ENCODE data around the gene RGP1. TPM values are rescaled to one million over a fixed set of nuclear protein-coding genes. Genes with fewer than 3 reads are reported as not detected.
A peak's percentile ranks its signal among the peaks of the same experiment; 100 is the strongest.

The RGP1 gene
- polyA plus RNA-seq, 3 donors, result 28.7 to 31.8 (median 31.1) TPM

DNA sequence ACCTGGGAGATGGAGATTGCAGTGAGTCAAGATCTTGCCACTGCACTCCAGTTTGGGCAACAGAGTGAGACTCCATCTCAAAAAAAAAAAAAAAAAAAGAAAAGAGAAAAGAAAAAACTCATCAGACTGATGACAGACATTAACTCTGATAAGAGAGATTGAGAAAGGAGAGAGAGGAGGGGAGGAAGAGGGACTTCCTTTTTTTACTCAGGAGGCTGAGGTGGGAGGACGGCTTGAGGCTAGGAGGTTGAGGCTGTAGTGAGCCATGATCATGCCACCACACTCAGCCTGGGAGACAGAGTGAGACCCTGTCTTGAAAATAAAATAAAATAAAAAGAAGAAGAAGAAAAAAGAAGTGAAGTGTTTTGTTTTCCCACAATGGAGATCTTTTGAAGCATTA, 14.7 kb downstream of the RGP1 start:
- DNase-seq, result no peak

DNA sequence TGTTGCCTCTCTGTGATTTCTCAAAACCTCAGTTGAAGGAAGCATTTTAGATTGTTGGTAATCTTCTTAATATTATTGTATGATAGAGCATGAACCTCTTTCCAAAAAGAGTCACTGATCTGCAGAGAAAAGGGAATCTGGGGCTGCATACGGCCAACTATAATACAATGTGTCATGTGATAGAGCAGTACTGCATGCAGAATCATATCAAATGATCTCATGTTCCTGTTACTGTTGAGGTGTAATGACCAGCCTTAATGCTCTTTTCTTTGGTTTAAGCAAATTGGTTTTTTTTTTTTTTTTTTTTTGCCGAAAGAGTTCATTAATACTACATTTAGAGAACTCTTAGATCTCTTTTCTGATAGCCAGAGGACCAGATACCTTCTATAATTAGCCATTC, 17.9 kb downstream of the RGP1 start:
- no peak for DNase-seq

DNA sequence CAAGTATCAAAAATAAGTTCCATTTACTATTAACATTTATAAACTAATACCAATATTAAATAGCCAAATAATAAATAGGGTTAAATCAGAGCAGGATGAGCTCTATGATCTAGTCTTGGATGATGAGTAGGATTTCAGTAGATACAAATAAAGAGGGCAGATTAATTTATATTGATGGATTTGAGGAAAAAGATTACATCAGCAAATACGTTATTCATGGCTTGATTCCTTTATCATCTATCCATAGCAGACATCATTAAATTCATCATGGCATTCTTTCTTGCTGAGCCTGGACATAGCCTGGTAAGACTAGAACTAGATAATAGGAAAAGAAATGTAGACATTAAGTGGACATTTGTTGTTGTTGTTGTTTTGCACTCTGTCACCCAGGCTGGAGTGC, 18.4 kb downstream of the RGP1 start:
- no peak for DNase-seq

DNA sequence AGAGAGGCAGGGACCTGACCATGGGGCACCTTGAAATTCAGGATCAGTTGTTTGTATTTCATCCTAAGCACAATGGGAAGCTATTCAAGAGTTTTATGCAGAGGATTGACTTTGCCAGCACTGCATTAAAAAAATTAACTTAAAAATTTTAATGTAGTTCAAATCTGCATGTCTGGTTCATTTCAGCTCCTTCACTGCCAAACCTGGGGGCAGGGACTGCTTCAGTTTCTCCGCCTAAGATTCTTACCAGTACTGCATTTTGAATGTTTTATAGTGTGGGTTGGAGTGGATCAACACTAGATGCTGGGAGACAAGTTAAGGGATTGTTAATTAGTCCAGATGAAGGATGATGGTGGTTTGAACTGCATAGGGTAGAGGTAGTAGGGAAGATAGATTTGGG, 20.7 kb downstream of the RGP1 start:
- DNase-seq, result no peak

DNA sequence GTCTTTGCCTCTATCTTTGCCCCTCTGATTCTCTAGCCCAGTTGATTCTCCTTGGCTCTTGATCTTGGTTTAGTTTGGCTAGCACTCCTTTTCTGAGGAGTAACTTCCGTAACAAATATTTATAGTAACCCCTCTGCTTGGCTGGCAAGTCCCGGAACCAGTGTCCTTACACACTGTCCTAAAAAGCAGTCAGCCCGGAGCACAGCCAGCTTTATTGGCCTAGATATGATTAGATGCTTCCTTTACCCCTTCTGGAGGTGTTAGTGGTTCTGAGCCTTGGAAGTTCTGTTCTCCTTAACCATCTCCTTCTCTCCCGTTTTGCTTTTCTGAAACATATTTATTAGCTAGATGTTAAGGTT, 22.0 kb downstream of the RGP1 start:
- no peak for DNase-seq

DNA sequence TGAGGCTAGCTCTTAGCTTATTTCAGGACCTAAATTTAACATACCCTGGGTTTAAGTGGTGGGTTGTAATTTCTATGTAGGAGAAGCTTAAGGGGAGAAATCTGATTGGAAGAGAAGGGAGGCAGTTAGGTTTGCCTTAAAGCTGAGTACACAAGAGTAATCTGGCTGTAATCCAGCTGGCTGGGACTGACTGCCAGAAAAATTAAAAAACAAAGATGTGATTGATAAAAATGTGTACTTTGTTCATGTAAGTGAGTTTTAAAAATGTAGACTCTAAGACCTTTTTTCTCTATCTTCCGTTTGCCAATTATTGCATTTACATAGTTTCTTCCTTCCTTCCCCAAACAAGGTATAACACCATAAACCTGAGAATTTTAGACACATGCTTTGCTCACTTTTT, 22.4 kb downstream of the RGP1 start:
- DNase-seq, result no peak

DNA sequence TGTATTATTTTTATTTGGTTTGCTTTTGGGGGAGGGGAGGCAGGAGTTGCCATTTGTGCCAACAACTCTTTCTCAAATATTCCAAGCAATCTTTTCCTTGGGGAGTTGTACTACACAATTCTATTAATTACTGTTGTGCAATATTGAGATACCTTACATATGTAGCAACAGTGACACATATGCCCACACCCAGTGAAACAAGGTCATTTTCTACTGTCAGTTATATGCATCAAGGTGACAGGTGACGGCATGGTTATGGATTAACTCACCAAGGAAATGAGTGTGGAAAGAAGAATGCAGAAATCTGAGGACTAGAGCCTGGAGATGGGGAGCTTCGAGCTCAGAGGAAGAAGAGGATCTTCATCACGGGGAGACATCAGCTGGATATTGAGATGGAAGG, 22.9 kb downstream of the RGP1 start:
- DNase-seq, result no peak

DNA sequence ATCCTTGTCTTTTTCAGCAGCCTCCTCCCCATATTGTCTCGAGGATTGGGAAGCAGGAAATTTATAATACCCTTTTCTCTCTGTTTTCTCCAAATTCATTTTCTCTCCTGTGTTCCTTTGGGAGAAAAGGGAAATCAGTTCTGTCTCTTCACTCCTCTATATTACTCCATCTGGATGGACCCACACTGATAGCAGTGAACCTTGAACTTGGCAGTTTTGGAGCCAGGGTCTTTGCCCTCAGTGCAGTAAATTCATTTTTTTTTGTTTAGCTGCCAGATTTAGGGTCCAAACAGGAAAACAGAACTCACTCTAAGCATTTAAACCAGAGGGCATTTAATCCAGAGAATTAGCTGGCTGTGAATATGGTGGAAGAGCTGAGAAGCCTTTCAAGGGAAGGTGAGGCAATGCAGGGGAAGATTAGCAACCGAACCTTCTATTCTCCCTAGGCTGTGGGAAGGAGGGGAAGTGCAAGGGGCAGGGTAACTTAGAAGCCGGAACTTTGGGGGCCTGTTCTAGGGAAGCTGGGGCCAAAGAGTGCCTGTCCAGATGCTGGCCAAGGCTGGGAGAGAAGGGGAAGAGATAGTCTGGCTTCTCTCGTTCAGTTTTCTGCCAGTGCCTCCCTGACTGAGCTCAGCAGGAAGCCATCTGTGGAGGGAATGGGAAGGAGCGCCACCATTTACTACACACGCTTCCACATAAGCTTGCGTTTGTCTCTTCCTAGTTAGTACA, 26.0 kb downstream of the RGP1 start:
- DNase-seq, result no peak

DNA sequence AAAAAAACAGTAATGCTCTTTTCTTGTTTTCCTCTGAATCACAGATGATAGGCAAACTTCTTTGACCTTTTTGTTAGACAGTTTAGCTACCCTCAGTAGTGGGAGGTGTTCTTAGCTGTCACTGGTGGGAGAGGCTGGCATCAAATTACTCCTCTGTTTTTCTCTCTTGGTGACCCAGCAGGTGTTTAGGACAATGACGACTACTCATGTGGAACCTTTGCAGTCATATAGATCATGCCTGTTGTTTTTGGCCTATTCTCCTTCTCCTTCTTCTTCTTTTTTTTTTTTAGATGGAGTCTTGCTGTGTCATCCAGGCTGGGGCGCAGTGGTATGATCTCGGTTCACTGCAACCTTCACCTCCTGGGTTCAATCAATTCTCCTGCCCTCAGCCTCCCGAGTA, 26.9 kb downstream of the RGP1 start:
- peak; percentile 78 for DNase-seq

DNA sequence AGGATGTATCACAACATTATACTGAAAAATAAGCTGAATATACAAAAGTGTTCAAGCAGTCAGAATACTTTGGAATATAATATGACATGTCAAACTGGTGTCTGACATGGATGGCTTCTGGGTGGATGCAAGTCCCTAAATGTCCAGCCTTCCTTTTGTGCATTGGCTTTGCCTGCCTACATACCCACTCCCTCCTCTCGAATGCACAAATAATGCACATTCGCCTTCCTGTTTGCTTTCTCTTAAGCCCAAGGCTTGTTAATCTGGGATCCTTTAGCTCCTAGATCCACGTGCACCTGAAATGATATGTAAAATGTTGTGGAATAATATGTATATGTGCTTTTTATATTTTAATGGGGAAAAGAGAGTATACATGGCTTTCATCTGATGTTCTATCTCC, 29.4 kb downstream of the RGP1 start:
- no peak for DNase-seq

DNA sequence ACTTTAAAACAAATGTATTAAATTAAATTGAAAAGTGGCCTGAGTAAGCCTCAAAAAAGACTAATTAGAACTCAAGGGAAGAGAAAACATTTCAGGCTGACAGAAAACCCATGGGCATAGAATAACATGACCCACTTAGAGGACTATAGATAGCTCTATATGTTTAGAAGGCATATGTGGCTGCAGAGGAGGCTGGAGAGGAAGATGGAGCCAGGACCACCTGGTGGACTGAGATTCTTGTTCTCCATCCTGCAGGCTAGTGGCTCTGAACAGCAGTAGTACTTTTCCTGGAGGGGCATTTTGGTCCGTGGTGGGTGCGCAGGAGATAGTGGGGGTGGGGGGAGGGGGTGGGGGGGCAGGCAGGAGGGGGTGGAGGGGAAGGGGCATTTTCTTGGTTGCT, 32.0 kb downstream of the RGP1 start:
- no peak for DNase-seq

DNA sequence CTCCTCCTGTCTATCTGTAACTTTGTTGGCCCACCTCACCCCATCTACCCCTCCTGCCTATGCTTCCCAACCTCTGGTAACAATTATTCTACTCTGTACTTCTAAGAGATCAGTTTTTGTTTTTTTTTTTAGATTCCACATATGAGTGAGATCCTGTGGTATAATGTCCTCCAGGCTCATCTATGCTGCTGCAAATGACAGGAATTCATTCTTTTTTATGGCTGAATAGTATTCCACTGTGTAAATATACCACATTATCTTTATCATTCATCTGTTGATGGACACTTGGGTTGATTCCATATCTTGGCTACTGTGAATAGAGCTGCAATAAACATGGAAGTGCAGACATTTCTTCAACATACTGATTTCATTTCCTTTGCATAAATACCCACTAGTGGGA, 34.3 kb downstream of the RGP1 start:
- DNase-seq, result no peak

DNA sequence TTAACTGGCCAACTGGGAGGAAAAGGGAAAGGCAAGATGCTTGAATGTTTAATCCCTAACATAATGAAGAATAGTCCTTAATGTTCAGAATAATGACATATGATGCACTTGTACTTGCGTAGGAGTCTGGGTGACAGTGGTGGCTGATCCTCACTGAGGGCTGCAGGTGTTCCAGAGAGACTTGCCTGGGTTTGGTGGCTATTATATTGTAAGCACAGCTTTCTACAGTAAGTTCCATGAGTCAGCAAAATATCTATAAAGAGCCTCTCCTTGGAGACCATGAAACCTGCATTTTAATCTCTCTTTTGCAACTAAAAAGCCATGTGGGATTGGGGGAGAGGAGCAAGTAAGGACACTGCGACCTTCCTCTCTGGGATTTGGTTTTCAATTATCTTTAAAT, 40.5 kb downstream of the RGP1 start:
- no peak for DNase-seq

DNA sequence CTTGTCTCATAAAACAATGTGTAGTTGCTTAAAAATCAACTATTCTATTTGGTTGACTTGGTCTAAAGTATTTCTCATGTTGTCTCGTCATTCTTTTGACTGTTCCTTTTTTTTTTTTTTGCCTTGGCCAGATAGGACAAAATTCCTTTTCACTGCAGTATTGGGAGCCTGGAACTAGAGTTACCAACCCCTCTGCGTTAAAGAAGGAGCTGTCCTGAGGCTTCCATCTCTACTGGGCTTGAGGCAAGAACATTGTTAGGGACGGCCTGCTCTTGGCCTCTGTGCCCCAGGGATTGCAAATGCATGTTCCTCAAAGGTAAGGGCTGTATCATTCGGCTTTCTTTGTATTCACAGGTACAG, 40.9 kb downstream of the RGP1 start:
- no peak for DNase-seq

DNA sequence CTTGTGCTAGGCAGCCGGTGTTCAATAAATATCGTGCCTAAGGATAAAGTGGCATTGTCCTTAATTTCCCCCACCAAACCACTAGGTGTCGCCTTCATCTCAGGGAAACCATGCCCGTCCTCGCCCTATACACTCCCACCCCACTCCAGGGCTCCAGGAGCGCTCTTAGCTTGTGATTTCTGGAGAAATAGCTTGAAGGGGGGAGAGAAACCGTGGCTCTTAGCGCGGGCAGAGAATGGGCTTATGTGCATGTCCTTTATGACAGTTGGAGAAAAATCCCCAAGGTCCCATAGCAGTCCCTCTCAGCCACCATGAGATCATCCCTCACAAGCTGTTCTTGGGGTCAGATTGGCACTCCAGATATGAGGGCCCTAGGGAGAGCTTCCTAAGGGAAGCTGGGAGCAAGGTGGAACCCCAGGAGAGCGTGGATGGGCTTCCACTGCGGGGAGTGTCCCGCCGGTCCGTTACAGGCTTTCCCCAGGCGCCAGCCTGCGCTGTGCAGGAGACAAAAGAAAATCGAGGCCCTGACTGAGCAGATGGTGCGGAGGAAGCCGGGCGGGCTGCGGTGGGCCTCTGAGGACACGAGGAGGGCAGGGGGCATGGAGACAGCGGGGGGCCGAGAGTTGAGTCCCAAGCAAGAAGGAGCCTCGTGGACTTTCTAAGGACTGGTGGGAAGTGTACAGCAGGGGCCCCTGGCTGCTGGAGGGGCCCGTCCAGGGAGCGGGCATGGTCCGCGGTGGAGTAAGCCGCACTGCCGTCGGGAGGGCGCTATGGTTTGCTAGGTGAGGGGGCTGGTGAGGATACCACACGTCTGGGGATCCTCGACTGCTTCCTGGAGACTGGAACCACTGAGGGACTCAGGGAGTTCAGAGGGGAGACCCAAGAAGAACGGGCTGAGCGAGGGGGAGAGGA, 41.6 kb downstream of the RGP1 start:
- peak; percentile 86 for DNase-seq

DNA sequence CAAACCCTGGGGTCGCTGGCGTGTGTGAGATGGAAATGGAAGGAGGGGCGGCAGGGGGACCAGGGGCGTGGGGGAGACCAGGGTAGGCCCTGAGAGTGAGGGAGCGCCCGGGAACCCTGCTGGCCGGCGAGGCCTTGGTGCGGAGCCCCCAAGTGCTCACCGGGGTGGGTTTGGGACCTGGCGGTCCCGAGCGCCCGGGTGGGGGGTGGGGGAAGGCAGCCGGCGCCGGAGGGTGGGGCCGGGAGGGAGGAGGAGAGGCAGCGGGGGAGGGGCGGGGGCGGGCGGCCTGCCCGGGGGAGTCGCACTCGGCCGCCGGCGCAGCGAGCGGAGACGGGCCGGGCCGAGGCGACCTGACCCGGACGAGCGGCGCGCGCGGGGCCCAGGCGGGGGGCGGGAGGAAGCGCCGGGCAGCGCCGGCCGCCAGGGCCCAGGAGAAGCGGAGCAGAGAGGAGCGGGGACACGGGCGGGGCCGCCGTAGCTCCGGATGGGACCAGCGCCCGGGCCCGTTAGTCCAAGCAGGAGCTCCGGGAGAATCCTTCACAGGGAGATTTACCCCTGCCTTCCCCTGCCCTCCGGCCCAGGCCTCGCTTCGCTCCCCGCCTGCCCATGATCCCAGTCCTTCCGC, 42.3 kb downstream of the RGP1 start, which contains the start of gene NPR2:
Gene NPR2, plus strand, starts transcription at position 295 of the 625 bp plus-strand sequence. CDS start 818 bp downstream, outside the sequence.
- no peak for DNase-seq

DNA sequence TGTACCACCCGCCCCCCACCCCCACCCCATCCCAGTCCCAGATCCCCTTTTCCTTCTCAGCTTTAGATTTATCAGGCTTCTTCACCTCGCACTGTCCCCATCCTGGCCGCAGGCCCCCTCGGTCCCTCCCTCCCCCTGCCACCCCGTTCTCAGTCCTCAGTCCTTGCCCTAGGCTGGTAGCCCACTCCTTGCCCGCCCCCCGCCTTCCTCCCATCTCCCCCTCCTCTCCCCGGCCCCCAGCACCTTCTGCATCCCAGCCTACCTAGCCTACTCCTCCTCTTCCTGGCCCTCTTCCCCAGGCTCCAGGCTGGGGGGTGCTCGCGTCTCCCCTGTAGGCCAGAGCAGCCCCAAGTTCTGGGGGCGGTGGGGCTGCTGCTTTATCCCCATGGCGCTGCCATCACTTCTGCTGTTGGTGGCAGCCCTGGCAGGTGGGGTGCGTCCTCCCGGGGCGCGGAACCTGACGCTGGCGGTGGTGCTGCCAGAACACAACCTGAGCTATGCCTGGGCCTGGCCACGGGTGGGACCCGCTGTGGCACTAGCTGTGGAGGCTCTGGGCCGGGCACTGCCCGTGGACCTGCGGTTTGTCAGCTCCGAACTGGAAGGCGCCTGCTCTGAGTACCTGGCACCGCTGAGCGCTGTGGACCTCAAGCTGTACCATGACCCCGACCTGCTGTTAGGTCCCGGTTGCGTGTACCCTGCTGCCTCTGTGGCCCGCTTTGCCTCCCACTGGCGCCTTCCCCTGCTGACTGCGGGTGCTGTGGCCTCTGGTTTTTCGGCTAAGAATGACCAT, 43.1 kb downstream of the RGP1 start:
- DNase-seq, result no peak

DNA sequence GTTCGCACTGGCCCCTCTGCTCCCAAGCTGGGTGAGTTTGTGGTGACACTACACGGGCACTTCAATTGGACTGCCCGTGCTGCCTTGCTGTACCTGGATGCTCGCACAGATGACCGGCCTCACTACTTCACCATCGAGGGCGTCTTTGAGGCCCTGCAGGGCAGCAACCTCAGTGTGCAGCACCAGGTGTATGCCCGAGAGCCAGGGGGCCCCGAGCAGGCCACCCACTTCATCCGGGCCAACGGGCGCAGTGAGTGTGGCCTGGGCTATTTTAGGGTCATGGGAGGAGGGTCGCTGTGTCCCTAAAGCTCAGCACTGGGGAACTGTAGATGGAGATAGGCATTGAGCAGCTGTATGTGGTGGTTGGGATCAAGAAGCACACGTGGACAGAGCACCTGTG, 43.7 kb downstream of the RGP1 start:
- DNase-seq, result no peak

DNA sequence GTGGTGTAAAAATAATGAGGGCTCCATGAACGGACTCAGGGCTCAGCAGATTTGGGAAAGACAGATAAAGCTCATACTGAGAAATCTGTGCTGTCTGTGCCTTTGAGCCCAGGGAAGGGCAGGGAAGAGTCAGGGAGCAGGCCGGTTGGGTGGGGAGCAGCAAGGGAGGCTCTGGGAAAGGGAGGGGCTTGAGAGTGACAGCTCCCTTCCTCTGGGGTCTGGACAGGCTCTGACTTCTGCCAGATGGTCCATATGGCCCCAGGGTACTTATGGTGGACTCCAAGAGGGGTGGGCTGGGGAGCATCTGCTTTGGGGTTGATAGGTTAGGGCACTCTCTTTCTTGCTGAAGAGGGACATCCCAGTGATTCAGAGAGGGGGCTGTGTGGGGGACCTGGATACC, 44.4 kb downstream of the RGP1 start:
- DNase-seq, result no peak

DNA sequence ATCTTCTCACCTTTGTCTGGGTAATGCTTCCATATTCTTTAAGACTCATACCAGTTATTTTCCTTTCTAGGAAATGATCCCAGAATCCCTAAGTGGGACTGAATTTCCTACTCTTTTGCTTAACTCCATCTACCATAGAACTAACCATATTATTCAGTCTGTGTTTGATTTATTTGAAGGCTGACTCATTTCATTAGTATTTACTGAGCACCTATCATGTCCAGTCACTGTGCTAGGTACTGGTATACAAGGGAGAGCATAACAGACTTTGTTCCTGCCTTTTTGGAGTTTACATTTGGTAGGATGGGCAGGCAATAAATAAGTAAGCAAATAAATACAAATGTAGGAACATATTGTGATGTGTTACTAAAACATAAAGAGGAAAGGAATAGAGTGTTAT, 46.6 kb downstream of the RGP1 start:
- no peak for DNase-seq

DNA sequence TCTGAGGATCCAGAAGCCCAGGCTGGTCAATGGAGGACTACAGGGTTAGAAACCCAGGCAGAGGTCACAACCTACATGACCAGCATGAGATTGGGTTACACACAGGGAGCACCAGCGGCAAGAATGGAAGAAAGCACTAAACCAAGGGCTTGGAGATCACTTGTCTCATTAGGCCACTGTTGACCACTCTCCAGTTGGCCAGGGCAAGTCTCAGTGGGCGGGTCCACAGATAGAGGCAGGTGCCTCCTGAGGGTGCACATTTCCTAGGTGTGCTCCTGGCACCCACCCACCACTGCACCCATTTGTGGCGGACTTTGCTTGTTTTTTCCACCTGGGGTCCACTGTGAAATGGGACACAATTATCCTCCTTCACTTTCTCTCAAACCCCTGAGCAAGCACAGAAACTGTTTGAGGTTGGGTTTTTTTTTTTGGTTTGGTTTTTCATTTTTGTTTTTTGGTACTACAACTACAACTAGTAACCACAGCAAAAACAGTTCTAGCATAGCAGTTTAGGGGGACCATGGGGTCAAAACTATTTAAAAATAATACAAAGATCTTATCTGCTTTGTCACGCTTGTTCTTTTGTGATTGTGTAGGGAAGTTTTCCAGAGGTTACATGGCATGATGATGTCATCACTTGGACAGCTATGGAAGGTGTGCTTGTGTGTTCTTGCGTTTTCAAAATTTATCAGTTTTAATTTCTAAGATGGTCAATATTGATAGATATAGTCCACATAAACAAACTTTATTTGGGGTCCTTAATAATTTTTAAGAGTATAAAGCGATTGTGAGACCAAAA, 48.4 kb downstream of the RGP1 start:
- DNase-seq, result no peak
